Activated naive CD8-positive, alpha-beta T cell (primary cell): ENCODE results near the gene NHLRC2.
"Not testable (repeated sequence)": the region's sequence is repeated elsewhere in the genome, so short reads cannot be mapped to it uniquely, and the experiment has no call there.

Experiments used
- H3K27ac Mint-ChIP-seq: one replicate; pipeline ENCODE4 v1.8.0; 2021; ENCODE audit warnings: mixed read lengths
- H3K27me3 Mint-ChIP-seq: one replicate; pipeline ENCODE4 v1.8.0; 2021; ENCODE audit warnings: mixed read lengths
- H3K36me3 Mint-ChIP-seq: one replicate; pipeline ENCODE4 v1.8.0; 2021; ENCODE audit warnings: mixed read lengths
- H3K4me1 Mint-ChIP-seq: one replicate; pipeline ENCODE4 v1.8.0; 2021; ENCODE audit warnings: low read depth, mixed read lengths
- H3K4me3 Mint-ChIP-seq: one replicate; pipeline ENCODE4 v1.8.0; 2021; ENCODE audit warnings: mild to moderate bottlenecking, mixed read lengths
- H3K9me3 Mint-ChIP-seq: one replicate; pipeline ENCODE4 v1.8.0; 2021; ENCODE audit warnings: low read depth, mixed read lengths

The NHLRC2 gene

GRCh38 chr10:113930482-113931057 is 76.1 kb downstream of the NHLRC2 start:
- H3K36me3 Mint-ChIP-seq = peaks cover 5% of the 10 kb centered on the region
- peaks cover 15% of the 10 kb centered on the region for H3K27me3 Mint-ChIP-seq
- H3K9me3 Mint-ChIP-seq = no peaks in the 10 kb centered on the region
- no peak overlapping the region for H3K27ac Mint-ChIP-seq
- H3K4me3 Mint-ChIP-seq = no peak overlapping the region
- H3K4me1 Mint-ChIP-seq = no peaks in the 10 kb centered on the region

DNA sequence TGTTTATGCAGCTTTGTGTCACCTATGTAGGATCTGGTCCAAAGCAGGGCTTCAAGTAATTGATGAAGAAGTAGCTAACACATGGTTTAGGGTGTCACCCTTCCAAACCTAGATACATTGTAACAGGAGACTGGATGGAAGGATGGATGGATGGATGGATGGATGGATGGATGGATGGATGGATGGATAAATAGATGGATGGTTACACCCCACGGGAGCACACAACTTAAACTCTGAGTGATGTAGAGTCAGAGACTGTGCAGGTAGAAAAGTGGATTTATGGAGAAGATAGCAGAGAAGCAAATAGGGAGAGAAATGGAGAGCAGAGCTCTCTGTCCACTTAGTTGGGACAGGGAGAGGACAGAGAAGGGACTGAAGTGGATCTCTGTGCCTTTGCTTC is 78.4 kb downstream of the NHLRC2 start:
- Mint-ChIP-seq H3K4me3 (no peak overlapping the region), H3K9me3 (no peaks in the 10 kb centered on the region), H3K36me3 (no peaks in the 10 kb centered on the region), H3K27ac (no peak overlapping the region), H3K4me1 (no peaks in the 10 kb centered on the region), H3K27me3 (peaks cover 4% of the 10 kb centered on the region)

- Mint-ChIP-seq H3K4me1 (no peaks in the 10 kb centered on the region), H3K27ac (no peak overlapping the region), H3K4me3 (no peak overlapping the region), H3K9me3 (no peaks in the 10 kb centered on the region), H3K36me3 (no peaks in the 10 kb centered on the region), H3K27me3 (peaks cover 6% of the 10 kb centered on the region)
Measured at GRCh38 chr10:113933894-113934532, 79.6 kb downstream of the NHLRC2 start.

- H3K27me3 Mint-ChIP-seq = peaks cover 6% of the 10 kb centered on the region
- H3K9me3 Mint-ChIP-seq = no peaks in the 10 kb centered on the region
- H3K4me1 Mint-ChIP-seq = no peaks in the 10 kb centered on the region
- no peaks in the 10 kb centered on the region for H3K36me3 Mint-ChIP-seq
- H3K4me3 Mint-ChIP-seq = no peak overlapping the region
- H3K27ac Mint-ChIP-seq = no peak overlapping the region
Measured at GRCh38 chr10:113937258-113937657, 82.8 kb downstream of the NHLRC2 start.

DNA sequence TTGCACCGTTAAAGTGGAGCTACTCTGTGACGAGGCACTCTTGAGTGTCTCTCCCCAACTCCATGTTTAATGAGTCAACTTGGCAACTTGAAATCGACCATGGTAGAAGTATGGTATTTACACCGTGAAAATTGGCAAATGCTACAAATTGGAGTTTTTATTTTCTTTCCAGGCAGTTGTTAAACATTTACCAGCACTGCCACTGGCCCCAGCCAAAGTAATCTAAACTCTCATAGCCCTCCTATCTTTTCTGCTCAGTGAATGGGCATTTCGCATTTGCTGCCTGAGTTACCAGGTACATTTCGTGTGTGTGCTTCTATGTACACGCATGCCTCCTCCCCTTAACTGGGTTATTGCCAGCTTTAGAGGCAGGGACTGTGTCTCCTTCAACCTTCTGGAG is 83.3 kb downstream of the NHLRC2 start:
- H3K9me3 Mint-ChIP-seq = no peaks in the 10 kb centered on the region
- no peaks in the 10 kb centered on the region for H3K36me3 Mint-ChIP-seq
- H3K27ac Mint-ChIP-seq = no peak overlapping the region
- H3K4me3 Mint-ChIP-seq = no peak overlapping the region
- no peaks in the 10 kb centered on the region for H3K4me1 Mint-ChIP-seq
- peaks cover 6% of the 10 kb centered on the region for H3K27me3 Mint-ChIP-seq

DNA sequence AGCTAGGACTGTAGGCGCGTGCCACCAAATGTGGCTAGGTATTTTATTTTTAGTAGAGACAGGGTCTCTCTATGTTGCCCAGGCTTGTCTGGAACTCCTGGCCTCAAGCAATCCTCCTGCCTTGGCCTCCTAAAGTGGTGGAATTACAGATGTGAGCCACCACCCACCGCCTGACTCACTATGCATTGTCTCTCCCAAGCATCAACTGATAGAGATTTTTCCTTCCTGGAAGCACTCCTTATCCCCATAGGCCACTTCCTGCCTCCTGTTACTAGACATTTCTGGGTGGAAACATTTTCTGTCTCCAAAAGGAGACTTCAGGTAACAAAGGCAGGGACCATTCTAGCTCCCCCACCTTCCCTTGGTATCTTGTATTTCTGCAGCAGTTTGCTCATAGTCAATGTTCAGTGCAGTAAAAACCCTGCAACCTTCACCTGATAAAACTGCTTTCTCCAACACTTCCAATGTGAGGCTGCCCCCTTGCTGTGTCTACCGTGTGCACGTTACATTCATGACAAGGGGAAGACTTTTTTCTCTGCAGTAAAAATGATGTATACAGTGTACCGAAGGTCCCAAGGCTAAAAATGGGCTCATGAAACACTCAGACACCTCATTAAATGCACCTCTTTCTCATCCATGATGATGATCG is 84.9 kb downstream of the NHLRC2 start:
- no peak overlapping the region for H3K4me3 Mint-ChIP-seq
- H3K27me3 Mint-ChIP-seq = peaks cover 6% of the 10 kb centered on the region
- H3K4me1 Mint-ChIP-seq = no peaks in the 10 kb centered on the region
- H3K9me3 Mint-ChIP-seq = no peaks in the 10 kb centered on the region
- no peak overlapping the region for H3K27ac Mint-ChIP-seq
- no peaks in the 10 kb centered on the region for H3K36me3 Mint-ChIP-seq

GRCh38 chr10:113941140-113941539 is 86.7 kb downstream of the NHLRC2 start:
- no peak overlapping the region for H3K4me3 Mint-ChIP-seq
- H3K27me3 Mint-ChIP-seq = peaks cover 6% of the 10 kb centered on the region
- H3K4me1 Mint-ChIP-seq = no peaks in the 10 kb centered on the region
- no peak overlapping the region for H3K27ac Mint-ChIP-seq
- H3K9me3 Mint-ChIP-seq = no peaks in the 10 kb centered on the region
- H3K36me3 Mint-ChIP-seq = no peaks in the 10 kb centered on the region

GRCh38 chr10:113943196-113943595 is 88.7 kb downstream of the NHLRC2 start:
- H3K4me3 Mint-ChIP-seq, H3K4me1 Mint-ChIP-seq, H3K36me3 Mint-ChIP-seq, H3K9me3 Mint-ChIP-seq, H3K27me3 Mint-ChIP-seq, H3K27ac Mint-ChIP-seq: not testable (repeated sequence)

GRCh38 chr10:113945075-113945686 is 90.7 kb downstream of the NHLRC2 start:
- Mint-ChIP-seq H3K27me3 (peaks cover 6% of the 10 kb centered on the region), H3K27ac (no peak overlapping the region), H3K36me3 (no peaks in the 10 kb centered on the region), H3K4me3 (no peak overlapping the region), H3K9me3 (no peaks in the 10 kb centered on the region), H3K4me1 (no peaks in the 10 kb centered on the region)

DNA sequence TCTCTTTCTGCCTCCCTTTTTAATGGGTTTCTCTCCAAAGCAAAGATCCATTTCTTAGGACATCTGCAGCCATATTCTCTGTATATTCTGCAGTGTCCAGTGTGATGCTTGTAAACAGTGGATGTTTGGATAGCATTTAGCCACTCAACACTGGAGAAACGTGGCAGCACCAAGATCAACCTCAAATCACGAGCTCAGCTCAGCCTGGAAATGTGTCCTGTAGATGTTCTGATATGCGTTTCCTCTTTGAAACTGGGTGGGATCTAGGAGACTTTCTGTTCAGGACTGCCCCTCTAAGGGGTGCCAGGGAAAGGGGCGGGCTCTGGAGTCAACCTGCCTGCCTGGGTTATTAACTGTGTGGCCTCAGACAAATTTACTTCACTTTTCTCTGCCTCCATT is 91.2 kb downstream of the NHLRC2 start:
- Mint-ChIP-seq H3K27me3 (peaks cover 10% of the 10 kb centered on the region), H3K4me1 (no peaks in the 10 kb centered on the region), H3K36me3 (no peaks in the 10 kb centered on the region), H3K9me3 (no peaks in the 10 kb centered on the region), H3K4me3 (no peak overlapping the region), H3K27ac (no peak overlapping the region)

DNA sequence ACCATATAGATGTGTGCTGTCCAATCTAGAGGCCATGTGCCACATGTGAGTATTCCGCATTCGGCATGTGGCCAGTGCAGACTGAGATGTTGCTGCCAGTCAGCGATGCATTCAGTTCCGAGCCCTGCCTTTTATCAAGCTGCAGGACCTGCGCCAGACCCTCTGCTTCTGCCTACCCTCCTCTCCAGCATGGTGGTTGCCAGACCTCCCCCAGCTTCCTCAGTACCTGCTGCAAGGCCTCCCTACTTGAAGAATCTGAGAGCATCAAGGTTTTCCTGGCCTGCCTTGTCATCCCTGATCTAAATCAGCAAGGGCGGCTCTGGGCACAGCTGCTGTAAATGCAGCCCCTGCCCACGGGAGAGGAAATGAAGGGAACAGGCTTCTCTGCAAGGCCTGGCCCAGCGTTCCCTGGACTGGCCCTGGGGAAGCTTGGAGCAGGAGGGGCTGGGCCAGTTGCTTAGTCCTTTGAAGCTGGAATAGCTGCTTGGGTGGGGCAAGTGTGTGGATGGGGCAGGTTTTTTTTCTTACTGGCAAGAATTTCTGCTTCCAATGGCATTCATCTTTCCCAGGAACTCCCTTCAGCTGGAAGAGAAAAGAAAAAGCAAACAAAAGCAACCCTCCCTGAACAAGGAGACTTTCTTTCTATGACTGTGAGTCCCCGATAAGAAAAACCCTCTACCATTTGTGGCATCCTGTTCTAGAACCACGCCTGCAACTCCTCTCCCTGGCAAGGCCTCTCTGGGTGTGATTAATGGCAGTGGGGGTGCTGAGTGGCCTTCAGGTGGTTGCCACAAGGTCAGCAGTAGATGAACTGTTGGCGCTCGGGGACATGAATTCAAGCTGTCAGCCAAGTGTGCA is 93.0 kb downstream of the NHLRC2 start:
- no peaks in the 10 kb centered on the region for H3K9me3 Mint-ChIP-seq
- H3K36me3 Mint-ChIP-seq = no peaks in the 10 kb centered on the region
- no peak overlapping the region for H3K27ac Mint-ChIP-seq
- no peak overlapping the region for H3K4me3 Mint-ChIP-seq
- H3K27me3 Mint-ChIP-seq = peaks cover 6% of the 10 kb centered on the region
- no peaks in the 10 kb centered on the region for H3K4me1 Mint-ChIP-seq

- H3K4me3 Mint-ChIP-seq = no peak overlapping the region
- H3K9me3 Mint-ChIP-seq = no peaks in the 10 kb centered on the region
- no peak overlapping the region for H3K27ac Mint-ChIP-seq
- H3K36me3 Mint-ChIP-seq = no peaks in the 10 kb centered on the region
- no peaks in the 10 kb centered on the region for H3K4me1 Mint-ChIP-seq
- H3K27me3 Mint-ChIP-seq = peaks cover 6% of the 10 kb centered on the region
Measured at GRCh38 chr10:113948048-113948447, 93.6 kb downstream of the NHLRC2 start.

DNA sequence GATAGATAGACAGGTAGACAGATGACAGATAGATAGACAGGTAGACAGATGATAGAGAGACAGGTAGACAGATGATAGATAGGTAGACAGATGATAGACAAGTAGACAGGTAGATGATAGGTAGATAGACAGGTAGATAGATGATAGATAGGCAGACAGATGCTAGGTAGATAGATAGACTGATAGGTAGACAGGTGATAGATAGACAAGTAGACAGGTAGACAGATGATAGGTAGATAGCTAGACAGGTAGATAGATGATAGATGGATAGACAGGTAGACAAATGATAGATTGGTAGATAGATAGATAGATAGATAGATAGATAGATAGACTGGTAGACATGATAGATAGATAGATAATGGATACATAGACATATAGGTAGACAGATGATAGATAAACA is 95.8 kb downstream of the NHLRC2 start:
- Mint-ChIP-seq H3K4me1 (peaks cover 2% of the 10 kb centered on the region), H3K36me3 (peaks cover 3% of the 10 kb centered on the region), H3K4me3 (no peak overlapping the region), H3K9me3 (no peaks in the 10 kb centered on the region), H3K27ac (no peak overlapping the region), H3K27me3 (peaks cover 12% of the 10 kb centered on the region)

GRCh38 chr10:113953505-113954272 is 99.2 kb downstream of the NHLRC2 start:
- peaks cover 9% of the 10 kb centered on the region for H3K4me1 Mint-ChIP-seq
- no peak overlapping the region for H3K4me3 Mint-ChIP-seq
- H3K36me3 Mint-ChIP-seq = peaks cover 3% of the 10 kb centered on the region
- H3K27ac Mint-ChIP-seq = no peak overlapping the region
- no peaks in the 10 kb centered on the region for H3K9me3 Mint-ChIP-seq
- H3K27me3 Mint-ChIP-seq = peaks cover 20% of the 10 kb centered on the region
